ACHN (cell line): Measurements from ENCODE around the gene CDK11B.

Source experiments
- DNase-seq: peaks from one replicate; pipeline ENCODE4 v3.0.0-alpha.2; 2015
- in situ Hi-C: cut with HindIII; loops from 2 replicates; pipeline ENCODE4 v1.10.0; 2017; ENCODE audit warnings: low sequenced_read_pairs, low pct_ligation_motif_present, low pct_unique_long_range_greater_than_20kb

CDK11B gene

GRCh38 chr1:1594602-1595260, 64.1 kb downstream of the CDK11B start:
- DNase-seq = no peak
- in situ Hi-C loops = no loop called here

- in situ Hi-C loops = no loop called here
- no peak for DNase-seq
Observed at GRCh38 chr1:1593834-1594601, 64.8 kb downstream of the CDK11B start.

- no peak for DNase-seq
- in situ Hi-C loops = no loop called here
Observed at GRCh38 chr1:1591452-1591851, 67.4 kb downstream of the CDK11B start.
